DLD1 (cell line): ENCODE results near the gene DAPK1.

Experiments
- in situ Hi-C: cut with HindIII; loops from 2 replicates; pipeline ENCODE4 v1.10.0; 2017; ENCODE audit warnings: low sequenced_read_pairs

The DAPK1 gene

GRCh38 chr9:87609002-87609401 lies 111.3 kb downstream of the DAPK1 start:
- in situ Hi-C loops, result no loop called here

GRCh38 chr9:87609486-87609885 lies 111.8 kb downstream of the DAPK1 start:
- in situ Hi-C loops, result no loop called here

- in situ Hi-C loops, result no loop called here
Observed at GRCh38 chr9:87610200-87611155, 112.8 kb downstream of the DAPK1 start.

- in situ Hi-C loops, result no loop called here
Observed at GRCh38 chr9:87611776-87612175, 114.1 kb downstream of the DAPK1 start.

GRCh38 chr9:87612536-87612935 lies 114.9 kb downstream of the DAPK1 start:
- in situ Hi-C loops, result no loop called here

- in situ Hi-C loops, result no loop called here
Observed at GRCh38 chr9:87613265-87614111, 115.8 kb downstream of the DAPK1 start.

- in situ Hi-C loops, result no loop called here
Observed at GRCh38 chr9:87614397-87614796, 116.7 kb downstream of the DAPK1 start.

GRCh38 chr9:87615136-87615535 lies 117.5 kb downstream of the DAPK1 start:
- in situ Hi-C loops, result no loop called here

GRCh38 chr9:87615547-87616148 lies 118.0 kb downstream of the DAPK1 start:
- in situ Hi-C loops, result no loop called here

- in situ Hi-C loops, result no loop called here
Observed at GRCh38 chr9:87618226-87618625, 120.6 kb downstream of the DAPK1 start.

- in situ Hi-C loops, result no loop called here
Observed at GRCh38 chr9:87618931-87619330, 121.3 kb downstream of the DAPK1 start.

- in situ Hi-C loops, result no loop called here
Observed at GRCh38 chr9:87619346-87619745, 121.7 kb downstream of the DAPK1 start.

- in situ Hi-C loops, result no loop called here
Observed at GRCh38 chr9:87620731-87621322, 123.2 kb downstream of the DAPK1 start.

GRCh38 chr9:87622098-87622497 lies 124.4 kb downstream of the DAPK1 start:
- in situ Hi-C loops, result no loop called here

- in situ Hi-C loops, result no loop called here
Observed at GRCh38 chr9:87622923-87623322, 125.3 kb downstream of the DAPK1 start.

GRCh38 chr9:87628346-87628745 lies 130.7 kb downstream of the DAPK1 start:
- in situ Hi-C loops, result no loop called here

- in situ Hi-C loops, result no loop called here
Observed at GRCh38 chr9:87629104-87629503, 131.4 kb downstream of the DAPK1 start.

- in situ Hi-C loops, result no loop called here
Observed at GRCh38 chr9:87630266-87630665, 132.6 kb downstream of the DAPK1 start.

GRCh38 chr9:87630846-87631245 lies 133.2 kb downstream of the DAPK1 start:
- in situ Hi-C loops, result no loop called here

- in situ Hi-C loops, result no loop called here
Observed at GRCh38 chr9:87635656-87636501, 138.2 kb downstream of the DAPK1 start.
